ENCODE results near the gene HLX. TPM values are rescaled to one million over a fixed set of nuclear protein-coding genes. Genes with fewer than 3 reads are reported as not detected.

The HLX gene
- total RNA-seq, 1 donor from 2014 or later, result 0.48 TPM

- H3K27ac Mint-ChIP-seq, result no peak overlapping the region
- no peak for TF ChIP-seq CTCF (IDR thresholded peaks at IDR 0.05; ENCODE audit: unreplicated experiment)
- no peaks in the 10 kb centered on the region for H3K9me3 Mint-ChIP-seq (ENCODE audit: low read depth)
- peaks cover 21% of the 10 kb centered on the region for H3K4me1 Mint-ChIP-seq (ENCODE audit: low read depth)
- DNase-seq (ENCODE audit: low spot score, unreplicated experiment), result no peak
- no peak overlapping the region for H3K4me3 Mint-ChIP-seq (ENCODE audit: low read depth)
- H3K27me3 Mint-ChIP-seq, result peaks cover 57% of the 10 kb centered on the region
- no peaks in the 10 kb centered on the region for H3K36me3 Mint-ChIP-seq (ENCODE audit: insufficient read depth)
Measured at GRCh38 chr1:220915954-220916353, 36.7 kb downstream of the HLX start.

DNA sequence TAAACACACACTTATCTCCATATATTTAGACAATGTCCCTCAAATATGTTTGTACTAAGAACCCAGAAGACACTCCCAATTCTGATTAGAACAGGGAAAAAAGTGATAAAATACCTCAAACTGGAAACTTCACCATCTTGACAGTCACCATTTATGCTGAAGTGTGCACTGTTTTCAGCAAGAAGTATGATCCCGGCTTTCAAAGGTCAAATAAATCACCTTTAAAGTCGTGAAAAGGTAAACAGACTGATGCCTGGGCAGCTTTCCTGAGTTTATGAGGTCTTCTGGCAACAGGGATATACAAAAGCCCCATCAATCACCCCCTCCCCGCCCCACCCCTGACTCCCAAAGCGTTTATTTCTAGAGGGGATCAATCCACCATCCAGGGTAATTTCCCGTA, 37.9 kb downstream of the HLX start:
- no peaks in the 10 kb centered on the region for H3K9me3 Mint-ChIP-seq (ENCODE audit: low read depth)
- no peak for DNase-seq (ENCODE audit: low spot score, unreplicated experiment)
- no peaks in the 10 kb centered on the region for H3K36me3 Mint-ChIP-seq (ENCODE audit: insufficient read depth)
- H3K4me3 Mint-ChIP-seq (ENCODE audit: low read depth), result no peak overlapping the region
- no peak overlapping the region for H3K27ac Mint-ChIP-seq
- peaks cover 21% of the 10 kb centered on the region for H3K4me1 Mint-ChIP-seq (ENCODE audit: low read depth)
- peaks cover 53% of the 10 kb centered on the region for H3K27me3 Mint-ChIP-seq
- TF ChIP-seq CTCF (IDR thresholded peaks at IDR 0.05; ENCODE audit: unreplicated experiment), result no peak

DNA sequence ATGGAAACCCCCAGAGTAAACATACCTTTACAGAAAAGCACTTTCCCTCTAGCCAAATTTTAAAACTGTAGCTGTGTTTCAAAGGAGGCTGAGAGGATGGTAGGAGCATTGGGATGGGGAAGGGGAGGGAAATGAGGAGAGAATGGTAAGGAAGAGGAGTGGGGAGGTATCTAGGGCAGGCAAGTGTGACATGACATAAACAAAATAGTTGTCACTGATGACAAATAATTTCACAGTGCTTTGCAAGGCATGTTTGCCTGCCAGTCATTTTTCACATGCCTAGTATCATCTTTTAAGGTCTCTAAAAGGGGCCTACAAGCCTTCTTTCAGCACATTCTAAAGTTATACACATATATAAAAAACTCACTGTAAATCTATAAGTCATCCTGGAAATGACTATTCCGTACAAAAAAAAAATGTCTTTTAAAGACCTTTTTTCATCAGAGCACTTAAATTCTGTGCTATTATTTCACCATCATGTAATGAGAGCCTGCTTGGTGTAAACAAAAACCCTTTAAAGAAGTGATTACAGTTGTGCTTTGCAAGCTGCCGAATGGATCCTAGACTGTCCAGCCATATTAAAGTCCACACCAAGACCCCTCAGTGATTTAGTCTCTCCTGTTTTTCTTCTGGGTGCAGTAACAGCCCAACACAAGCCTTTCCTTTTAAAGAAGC, 38.4 kb downstream of the HLX start:
- no peaks in the 10 kb centered on the region for H3K36me3 Mint-ChIP-seq (ENCODE audit: insufficient read depth)
- peaks cover 21% of the 10 kb centered on the region for H3K4me1 Mint-ChIP-seq (ENCODE audit: low read depth)
- H3K27ac Mint-ChIP-seq, result no peak overlapping the region
- no peak for TF ChIP-seq CTCF (IDR thresholded peaks at IDR 0.05; ENCODE audit: unreplicated experiment)
- no peak overlapping the region for H3K4me3 Mint-ChIP-seq (ENCODE audit: low read depth)
- DNase-seq (ENCODE audit: low spot score, unreplicated experiment), result no peak
- H3K27me3 Mint-ChIP-seq, result peaks cover 52% of the 10 kb centered on the region
- no peaks in the 10 kb centered on the region for H3K9me3 Mint-ChIP-seq (ENCODE audit: low read depth)

GRCh38 chr1:220918285-220918951, 39.2 kb downstream of the HLX start:
- DNase-seq (ENCODE audit: low spot score, unreplicated experiment), result no peak
- Mint-ChIP-seq H3K36me3 (ENCODE audit: insufficient read depth) (no peaks in the 10 kb centered on the region), H3K27ac (no peak overlapping the region), H3K9me3 (ENCODE audit: low read depth) (no peaks in the 10 kb centered on the region), H3K4me1 (ENCODE audit: low read depth) (peaks cover 21% of the 10 kb centered on the region), H3K27me3 (peaks cover 47% of the 10 kb centered on the region), H3K4me3 (ENCODE audit: low read depth) (no peak overlapping the region)
- no peak for TF ChIP-seq CTCF (IDR thresholded peaks at IDR 0.05; ENCODE audit: unreplicated experiment)

DNA sequence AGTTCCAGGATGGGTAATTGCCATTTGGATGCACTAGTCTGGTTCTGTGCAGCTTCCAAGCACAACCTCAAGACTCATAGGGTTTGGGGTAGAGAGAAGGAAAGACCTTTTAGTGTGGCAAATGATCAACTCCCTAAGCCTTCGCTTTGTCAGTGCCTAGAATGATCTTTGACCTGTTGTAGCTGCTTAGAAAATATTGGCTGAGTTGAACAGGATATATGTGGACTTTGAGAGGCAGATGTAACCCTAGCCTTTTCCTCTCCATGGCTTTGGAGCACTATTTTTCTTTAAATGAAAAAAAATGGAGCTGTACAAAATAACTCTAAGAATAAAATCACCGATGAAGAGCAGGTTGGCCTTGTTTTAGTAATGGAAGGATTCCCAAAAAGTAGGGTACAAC, 41.7 kb downstream of the HLX start:
- Mint-ChIP-seq H3K36me3 (ENCODE audit: insufficient read depth) (no peaks in the 10 kb centered on the region), H3K27me3 (peaks cover 23% of the 10 kb centered on the region), H3K4me1 (ENCODE audit: low read depth) (peaks cover 15% of the 10 kb centered on the region), H3K4me3 (ENCODE audit: low read depth) (no peak overlapping the region), H3K9me3 (ENCODE audit: low read depth) (no peaks in the 10 kb centered on the region), H3K27ac (no peak overlapping the region)
- no peak for TF ChIP-seq CTCF (IDR thresholded peaks at IDR 0.05; ENCODE audit: unreplicated experiment)
- no peak for DNase-seq (ENCODE audit: low spot score, unreplicated experiment)

Measured in progenitor cell of endocrine pancreas (in vitro differentiated cells).